H9 (cell line): ENCODE data around the gene ZNF684. TPM values are rescaled to one million over a fixed set of nuclear protein-coding genes. Genes with fewer than 3 reads are reported as not detected.

ENCODE experiments used
- DNase-seq: peaks from one replicate; pipeline ENCODE4 v3.0.0-alpha.2; 2017
- H2AFZ ChIP-seq: one replicate; pipeline ENCODE4 v1.6.1; 2013; ENCODE audit warnings: mild to moderate bottlenecking, low read length, control low read depth, moderate library complexity
- H2AK5ac ChIP-seq: 2 replicates; pipeline ENCODE4 v1.6.1; 2013; ENCODE audit warnings: low read length, control low read depth, mixed read lengths; ENCODE audit not compliant: insufficient read length
- H2BK120ac ChIP-seq: one replicate; pipeline ENCODE4 v1.6.1; 2013; ENCODE audit warnings: low read depth, mild to moderate bottlenecking, low read length, control low read depth, inconsistent platforms; ENCODE audit not compliant: poor library complexity, severe bottlenecking
- H2BK12ac ChIP-seq: 2 replicates; pipeline ENCODE4 v1.6.1; 2013; ENCODE audit warnings: low read length, control low read depth, mixed read lengths, low read depth; ENCODE audit not compliant: insufficient read length
- H2BK15ac ChIP-seq: 2 replicates; pipeline ENCODE4 v1.6.1; 2013; ENCODE audit warnings: low read depth, low read length, control low read depth
- H2BK20ac ChIP-seq: one replicate; pipeline ENCODE4 v1.6.1; 2013; ENCODE audit warnings: low read depth, mild to moderate bottlenecking, low read length, control low read depth, inconsistent platforms; ENCODE audit not compliant: poor library complexity, severe bottlenecking
- H2BK5ac ChIP-seq: 2 replicates; pipeline ENCODE4 v1.6.1; 2013; ENCODE audit warnings: low read length, control low read depth, mixed read lengths; ENCODE audit not compliant: insufficient read length
- H3K14ac ChIP-seq: 2 replicates; pipeline ENCODE4 v1.6.1; 2013; ENCODE audit warnings: low read length, control low read depth; ENCODE audit not compliant: insufficient read depth
- H3K18ac ChIP-seq: 2 replicates; pipeline ENCODE4 v1.6.1; 2013; ENCODE audit warnings: low read depth, mild to moderate bottlenecking, mixed read lengths, low read length, control low read depth; ENCODE audit not compliant: insufficient read length
- H3K23ac ChIP-seq: 2 replicates; pipeline ENCODE4 v1.6.1; 2013; ENCODE audit warnings: low read length, control low read depth, mixed read lengths, low read depth; ENCODE audit not compliant: insufficient read length
- H3K23me2 ChIP-seq: 2 replicates; pipeline ENCODE4 v1.6.1; 2013; ENCODE audit warnings: low read depth, mild to moderate bottlenecking, mixed read lengths, low read length, control low read depth; ENCODE audit not compliant: insufficient read length, poor library complexity, severe bottlenecking
- H3K27ac ChIP-seq: 2 replicates; pipeline ENCODE4 v1.5.1; 2013; ENCODE audit warnings: low read length, control low read depth, mixed read lengths, low read depth; ENCODE audit not compliant: insufficient read length
- H3K27me3 ChIP-seq: 2 replicates; pipeline ENCODE4 v1.6.1; 2013; ENCODE audit warnings: low read length, control low read depth, inconsistent platforms; ENCODE audit not compliant: insufficient read depth
- H3K4ac ChIP-seq: 2 replicates; pipeline ENCODE4 v1.6.1; 2013; ENCODE audit warnings: low read depth, mild to moderate bottlenecking, control low read depth, inconsistent platforms, low read length, moderate library complexity
- H3K4me1 ChIP-seq: 2 replicates; pipeline ENCODE4 v1.6.1; 2013; ENCODE audit warnings: low read length, control low read depth, inconsistent platforms; ENCODE audit not compliant: insufficient read depth
- H3K4me2 ChIP-seq: 2 replicates; pipeline ENCODE4 v1.6.1; 2013; ENCODE audit warnings: low read length, control low read depth, mixed read lengths; ENCODE audit not compliant: insufficient read length, insufficient read depth
- H3K56ac ChIP-seq: 2 replicates; pipeline ENCODE4 v1.6.1; 2013; ENCODE audit warnings: low read depth, mild to moderate bottlenecking, mixed read lengths, low read length, control low read depth; ENCODE audit not compliant: insufficient read length
- H3K79me1 ChIP-seq: 2 replicates; pipeline ENCODE4 v1.6.1; 2013; ENCODE audit warnings: low read depth, mild to moderate bottlenecking, moderate library complexity, low read length, control low read depth, inconsistent platforms; ENCODE audit not compliant: insufficient read depth, poor library complexity, severe bottlenecking
- H3K79me2 ChIP-seq: 2 replicates; pipeline ENCODE4 v1.6.1; 2013; ENCODE audit warnings: low read length, control low read depth, inconsistent platforms; ENCODE audit not compliant: insufficient read depth
- H3K9ac ChIP-seq: 2 replicates; pipeline ENCODE4 v1.6.1; 2013; ENCODE audit warnings: low read length, control low read depth, mixed read lengths; ENCODE audit not compliant: insufficient read length; ENCODE audit errors: extremely low read depth
- H3K9me3 ChIP-seq: one replicate; pipeline ENCODE4 v1.6.1; 2013; ENCODE audit warnings: low read depth, low read length, inconsistent platforms; ENCODE audit not compliant: control insufficient read depth
- H3T11ph ChIP-seq: one replicate; pipeline ENCODE4 v1.6.1; 2013; ENCODE audit warnings: mild to moderate bottlenecking, low read length, control low read depth, inconsistent platforms
- H4K20me1 ChIP-seq: one replicate; pipeline ENCODE4 v1.6.1; 2013; ENCODE audit not compliant: control insufficient read depth, insufficient read length, insufficient read depth
- H4K5ac ChIP-seq: 2 replicates; pipeline ENCODE4 v1.6.1; 2013; ENCODE audit warnings: low read depth, mild to moderate bottlenecking, mixed read lengths, low read length, control low read depth; ENCODE audit not compliant: insufficient read length
- H4K8ac ChIP-seq: replicated peaks from 2 replicates; pipeline ENCODE4 v1.6.1; 2013; ENCODE audit warnings: low read length, control low read depth, mixed read lengths, low read depth; ENCODE audit not compliant: insufficient read length
- H4K91ac ChIP-seq: 2 replicates; pipeline ENCODE4 v1.6.1; 2013; ENCODE audit warnings: low read depth, mild to moderate bottlenecking, moderate library complexity, mixed read lengths, low read length, control low read depth; ENCODE audit not compliant: insufficient read length
- H3K27ac Mint-ChIP-seq, 3 experiments: 2 replicates in 2 of 3; 3 replicates in 1 of 3; pipeline ENCODE4 v1.8.0; 2020 to 2021; ENCODE audit warnings: mixed read lengths in 3 of 3, mild to moderate bottlenecking in 1 of 3, moderate library complexity in 1 of 3
- H3K27me3 Mint-ChIP-seq: 2 replicates; pipeline ENCODE4 v1.8.0; 2021; ENCODE audit warnings: low read depth, mild to moderate bottlenecking, moderate library complexity, mixed read lengths
- H3K36me3 Mint-ChIP-seq, 3 experiments: 2 replicates in 2 of 3; 3 replicates in 1 of 3; pipeline ENCODE4 v1.8.0; 2020 to 2021; ENCODE audit warnings: low read depth in 3 of 3, mixed read lengths in 3 of 3; ENCODE audit not compliant: insufficient read depth in 1 of 3
- H3K4me1 Mint-ChIP-seq, 2 experiments: 2 replicates each; pipeline ENCODE4 v1.8.0; 2020; ENCODE audit warnings: mixed read lengths in 2 of 2
- H3K4me3 Mint-ChIP-seq, 2 experiments: 2 replicates in 1 of 2; 3 replicates in 1 of 2; pipeline ENCODE4 v1.8.0; 2020 to 2021; ENCODE audit warnings: mild to moderate bottlenecking in 2 of 2, mixed read lengths in 2 of 2, moderate library complexity in 1 of 2
- H3K9me3 Mint-ChIP-seq, 2 experiments: 2 replicates in 1 of 2; 3 replicates in 1 of 2; pipeline ENCODE4 v1.8.0; 2020; ENCODE audit warnings: mild to moderate bottlenecking in 2 of 2, mixed read lengths in 2 of 2, moderate library complexity in 1 of 2
- CTCF ChIP-seq: fragments of 200-600 bp; sonication (generic); conservative IDR thresholded peaks from 3 replicates; pipeline ENCODE4 v1.8.0; 2021; ENCODE audit warnings: antibody characterized with exemption, mild to moderate bottlenecking
- WGBS: extraction: QIAGEN DNeasy Blood & Tissue Kit; methylation state at CpG from one replicate; pipeline ENCODE4 v1.1.7; 2013; ENCODE audit warnings: missing lambda C conversion rate, low lambda C conversion rate, mixed read lengths; ENCODE audit not compliant: insufficient read length; ENCODE audit errors: extremely low coverage; 5-methylcytosine and 5-hydroxymethylcytosine counted together
- long read RNA-seq: library from polyadenylated mRNA; unstranded; transcript quantifications from one replicate; pipeline ENCODE4 v2.0.0, GENCODE V29; 2020
- total RNA-seq: library from RNA; stranded (reverse); gene quantifications from 2 replicates; pipeline ENCODE4 v1.2.1, GENCODE V29; 2021

The ZNF684 gene
- total RNA-seq, result 5.7 and 6.5 TPM in 2 replicates
- long read RNA-seq, transcript ZNF684-203 (5 exons, 2,097 nt), result major isoform, 14 of 17 reads
- long read RNA-seq, partial matches to known transcripts, result 0 of 17 reads
- long read RNA-seq, other reads (novel, unspliced or antisense), result 2 of 17 reads

- H3K4me1 ChIP-seq, result no peaks in the 10 kb centered on the region
- Mint-ChIP-seq H3K4me1 (peaks cover 12 to 18% of the 10 kb centered on the region in 2 experiments), H3K27ac (peak within 1 kb of the TSS; percentile 86 to 98 (median 98)), H3K9me3 (peaks cover under 1 to 3% of the 10 kb centered on the region in 2 experiments; a peak in 4 of 5 replicates), H3K4me3 (peak within 1 kb of the TSS; percentile 97 to 99), H3K27me3 (peaks cover 6% of the 10 kb centered on the region), H3K36me3 (peaks cover 5 to 11% (median 6%) of the 10 kb centered on the region in 3 experiments; a peak in 3 of 7 replicates)
- H3K27ac ChIP-seq, result peak within 1 kb of the TSS; percentile 57
- peak within 1 kb of the TSS; percentile 46 for H3T11ph ChIP-seq
- H3K4me2 ChIP-seq, result peak within 1 kb of the TSS; percentile 95
- peak within 1 kb of the TSS; percentile 84 for H3K9ac ChIP-seq
- H3K56ac ChIP-seq, result no peak within 1 kb of the TSS
- no peak within 1 kb of the TSS for H2BK15ac ChIP-seq
- H3K23me2 ChIP-seq, result peaks cover 10% of the 10 kb centered on the region
- peak within 1 kb of the TSS; percentile 37 for H4K5ac ChIP-seq
- no peaks in the 10 kb centered on the region for H3K27me3 ChIP-seq
- no CpG with 5 or more reads among the region's 35 CpGs for WGBS
- H2BK20ac ChIP-seq, result no peak within 1 kb of the TSS
- H3K18ac ChIP-seq, result peak within 1 kb of the TSS; percentile 66
- no peak within 1 kb of the TSS for H2BK120ac ChIP-seq
- no peaks in the 10 kb centered on the region for H3K79me1 ChIP-seq
- peak within 1 kb of the TSS; percentile 59; the same call in 1 of the 2 replicates for H3K14ac ChIP-seq
- no peak within 1 kb of the TSS for H4K8ac ChIP-seq
- H2AFZ ChIP-seq, result peak within 1 kb of the TSS; percentile 94
- peak; percentile 93 for DNase-seq
- H3K9me3 ChIP-seq, result no peaks in the 10 kb centered on the region
- H4K91ac ChIP-seq, result no peak within 1 kb of the TSS
- H3K79me2 ChIP-seq, result no peaks in the 10 kb centered on the region
- no peak within 1 kb of the TSS; the same call in 1 of the 2 replicates for H3K4ac ChIP-seq
- H2AK5ac ChIP-seq, result peak within 1 kb of the TSS; percentile 50
- H4K20me1 ChIP-seq, result no peaks in the 10 kb centered on the region
- H2BK12ac ChIP-seq, result peak within 1 kb of the TSS; percentile 2
- no peak for TF ChIP-seq CTCF
- no peak within 1 kb of the TSS for H2BK5ac ChIP-seq
- no peak within 1 kb of the TSS for H3K23ac ChIP-seq
These were observed at the start of gene ZNF684 for GRCh38 chr1:40531381-40532061. Gene ZNF684 (plus strand): TSS chr1:40531637. CDS start chr1:40533167, 1,530 bp downstream.
